GM18505 (cell line): ENCODE results near the gene LTBP1.
"Not testable (repeated sequence)": the region's sequence is repeated elsewhere in the genome, so short reads cannot be mapped to it uniquely, and the experiment has no call there.

ENCODE experiments used
- ATAC-seq: cut with Tn5 transposase; IDR thresholded peaks from one replicate; pipeline ENCODE4 v1.9.1; 2021; ENCODE audit not compliant: unreplicated experiment
- POLR2A ChIP-seq: IDR thresholded peaks from 4 replicates; pipeline ENCODE4 v1.6.1; 2011; ENCODE audit warnings: borderline replicate concordance; ENCODE audit not compliant: insufficient read depth, insufficient read length; ENCODE audit errors: extremely low read depth

Gene LTBP1

GRCh38 chr2:32946314-32947075, at the start of gene LTBP1:
LTBP1 (plus strand) TSS chr2:32946953; CDS start chr2:32947325, 372 bp downstream.
- peak; percentile 72 for ATAC-seq
- no peak for TF ChIP-seq POLR2A

- no peak for ATAC-seq
- TF ChIP-seq POLR2A = no peak
These were observed 46.3 kb upstream of the LTBP1 start for GRCh38 chr2:32900246-32900973.

GRCh38 chr2:32901313-32901712, 45.4 kb upstream of the LTBP1 start:
- no peak for ATAC-seq
- TF ChIP-seq POLR2A = no peak

- no peak for TF ChIP-seq POLR2A
- ATAC-seq = no peak
These were observed 44.6 kb upstream of the LTBP1 start for GRCh38 chr2:32902174-32902573.

GRCh38 chr2:32902986-32903385, 43.8 kb upstream of the LTBP1 start:
- ATAC-seq = no peak
- no peak for TF ChIP-seq POLR2A

- ATAC-seq = no peak
- TF ChIP-seq POLR2A = no peak
These were observed 42.7 kb upstream of the LTBP1 start for GRCh38 chr2:32904074-32904473.

GRCh38 chr2:32904751-32905150, 42.0 kb upstream of the LTBP1 start:
- no peak for TF ChIP-seq POLR2A

GRCh38 chr2:32905270-32905669, 41.5 kb upstream of the LTBP1 start:
- no peak for ATAC-seq

More at GRCh38 chr2:32904751-32905150, 42.0 kb upstream of the LTBP1 start:
- no peak for ATAC-seq

GRCh38 chr2:32910883-32911598, 35.7 kb upstream of the LTBP1 start:
- peak; percentile 86 for ATAC-seq
- TF ChIP-seq POLR2A = no peak

More at GRCh38 chr2:32905270-32905669, 41.5 kb upstream of the LTBP1 start:
- TF ChIP-seq POLR2A = no peak

GRCh38 chr2:32915694-32916093, 31.1 kb upstream of the LTBP1 start:
- no peak for TF ChIP-seq POLR2A
- ATAC-seq = no peak

GRCh38 chr2:32918774-32919173, 28.0 kb upstream of the LTBP1 start:
- TF ChIP-seq POLR2A = no peak
- ATAC-seq = no peak

- not testable (repeated sequence) for ATAC-seq
These were observed 26.9 kb upstream of the LTBP1 start for GRCh38 chr2:32919901-32920300.

- ATAC-seq = not testable (repeated sequence)
These were observed 25.3 kb upstream of the LTBP1 start for GRCh38 chr2:32921486-32921885.

- TF ChIP-seq POLR2A = no peak
- no peak for ATAC-seq
These were observed 24.3 kb upstream of the LTBP1 start for GRCh38 chr2:32922501-32922900.
